HCT116 (cell line): ENCODE data around the gene CTNNA2. TPM values are rescaled to one million over a fixed set of nuclear protein-coding genes. Genes with fewer than 3 reads are reported as not detected.

Experiments
- ATAC-seq: fragments of 200-7000 bp; cut with Tn5 transposase; 2 replicates; pipeline ENCODE4 v1.9.1; 2020; ENCODE audit warnings: mild to moderate bottlenecking, moderate library complexity
- BruUV-seq: library from RNA; stranded (reverse); fragments of 400-500 nt; replicated peaks from 2 replicates; lab custom pipeline; 2021; lab: Mats Ljungman, UMichigan
- CTCF ChIA-PET: fragments of 300-600 bp; sonication (Branson Sonifier 250); formaldehyde crosslinking; loops from one replicate; lab custom pipeline; 2021; ENCODE audit warnings: antibody characterized with exemption; lab: Charles Lee
- POLR2A ChIA-PET: fragments of 300-600, 350-600 bp; sonication (Branson Sonifier 250); formaldehyde crosslinking; loops from one replicate; lab custom pipeline; 2021; ENCODE audit warnings: antibody characterized with exemption; lab: Charles Lee
- RAD21 ChIA-PET, 2 experiments: fragments of 300-600 bp; sonication (Branson Sonifier 250); formaldehyde crosslinking; loops; one replicate each; lab custom pipeline; 2023; ENCODE audit warnings: low total read pairs in 2 of 2; ENCODE audit not compliant: uncharacterized antibody in 2 of 2, unreplicated experiment in 2 of 2, low non-redundant PET in 1 of 2; lab: Charles Lee
- DNase-seq: peaks from one replicate; pipeline ENCODE4 v3.0.0-alpha.2; 2010; ENCODE audit warnings: low read depth, low spot score
- H2AFZ ChIP-seq: fragments of 200-600 bp; shearing (Covaris generic), sonication (generic); 2 replicates; pipeline ENCODE4 v1.6.1; 2017; ENCODE audit warnings: low read depth, mixed run types, mixed read lengths, antibody characterized with exemption, low read length; ENCODE audit not compliant: poor library complexity, severe bottlenecking
- H3K27ac ChIP-seq: 2 replicates; pipeline ENCODE4 v1.5.1; 2012; ENCODE audit warnings: low read depth, low read length
- H3K27me3 ChIP-seq: fragments of 200-600 bp; sonication (generic); 2 replicates; pipeline ENCODE4 v1.6.1; 2016; ENCODE audit warnings: mixed run types, low read length, mixed read lengths; ENCODE audit not compliant: insufficient read depth
- H3K36me3 ChIP-seq, 2 experiments: fragments of 200-500 bp in 1 of 2; fragments of 200-600 bp in 1 of 2; sonication (Bioruptor generic) in 1 of 2; sonication (generic) in 1 of 2; 2 replicates each; pipeline versions ENCODE4 v1.5.1 to v1.6.1; 2014 to 2016; ENCODE audit warnings: low read length in 2 of 2, inconsistent platforms in 1 of 2, mixed read lengths in 1 of 2, mixed run types in 1 of 2; ENCODE audit not compliant: insufficient read depth in 2 of 2, control insufficient read depth in 1 of 2
- H3K4me1 ChIP-seq, 2 experiments: fragments of 200-600 bp in 1 of 2; sonication (generic) in 1 of 2; 2 replicates each; pipeline versions ENCODE4 v1.5.1 to v1.6.1; 2012 to 2017; ENCODE audit warnings: low read length in 2 of 2, inconsistent platforms in 1 of 2, mild to moderate bottlenecking in 1 of 2, mixed read lengths in 1 of 2, mixed run types in 1 of 2, moderate library complexity in 1 of 2; ENCODE audit not compliant: insufficient read depth in 2 of 2, control insufficient read depth in 1 of 2
- H3K4me2 ChIP-seq: fragments of 200-600 bp; sonication (generic); 2 replicates; pipeline ENCODE4 v1.6.1; 2017; ENCODE audit warnings: mixed run types, low read length, mixed read lengths
- H3K4me3 ChIP-seq, 2 experiments: fragments of 200-600 bp in 1 of 2; sonication (generic) in 1 of 2; replicated peaks in 1 of 2; 2 replicates each; pipeline ENCODE4 v1.5.1; 2011 to 2016; ENCODE audit warnings: low read length in 2 of 2, control low read depth in 1 of 2, low read depth in 1 of 2, mild to moderate bottlenecking in 1 of 2, mixed read lengths in 1 of 2, mixed run types in 1 of 2
- H3K79me2 ChIP-seq: fragments of 200-600 bp; sonication (generic); 2 replicates; pipeline ENCODE4 v1.6.1; 2017; ENCODE audit warnings: mild to moderate bottlenecking, mixed run types, low read length, moderate library complexity, mixed read lengths; ENCODE audit not compliant: insufficient read depth
- H3K9ac ChIP-seq: fragments of 200-600 bp; sonication (generic); 2 replicates; pipeline ENCODE4 v1.6.1; 2016; ENCODE audit warnings: low read length, mixed read lengths
- H3K9me2 ChIP-seq: fragments of 200-600 bp; sonication (generic), shearing (Covaris generic); 2 replicates; pipeline ENCODE4 v1.6.1; 2017; ENCODE audit warnings: mixed run types, mild to moderate bottlenecking, moderate library complexity; ENCODE audit not compliant: insufficient read depth
- H3K9me3 ChIP-seq, 2 experiments: fragments of 200-500 bp in 1 of 2; fragments of 200-600 bp in 1 of 2; sonication (Bioruptor generic) in 1 of 2; sonication (generic) in 1 of 2; 2 replicates each; pipeline ENCODE4 v1.6.1; 2014 to 2017; ENCODE audit warnings: low read length in 2 of 2, mixed read lengths in 2 of 2, inconsistent platforms in 1 of 2, low read depth in 1 of 2, mild to moderate bottlenecking in 1 of 2, mixed run types in 1 of 2, moderate library complexity in 1 of 2; ENCODE audit not compliant: control insufficient read depth in 1 of 2, insufficient read depth in 1 of 2
- H4K20me1 ChIP-seq: fragments of 200-600 bp; sonication (generic), shearing (Covaris generic); 2 replicates; pipeline ENCODE4 v1.6.1; 2017; ENCODE audit warnings: mixed run types, mild to moderate bottlenecking, moderate library complexity; ENCODE audit not compliant: insufficient read depth
- CBX3 ChIP-seq: IDR thresholded peaks from 2 replicates; pipeline ENCODE4 v1.6.1; 2012; ENCODE audit warnings: low read depth
- EZH2phosphoT487 ChIP-seq: fragments of 200-600 bp; IDR thresholded peaks from 2 replicates; pipeline ENCODE4 v1.6.1; 2018; ENCODE audit warnings: antibody characterized with exemption, borderline replicate concordance
- JUND ChIP-seq: IDR thresholded peaks from 2 replicates; pipeline ENCODE4 v1.6.1; 2012
- MAX ChIP-seq: IDR thresholded peaks from 2 replicates; pipeline ENCODE4 v1.6.1; 2012
- intact Hi-C: fragments of 100-400 bp; cut with micrococcal nuclease; formaldehyde crosslinking; loops from 2 replicates; pipeline ENCODE4 v1.10.0; 2022
- total RNA-seq: library from RNA; stranded (reverse); gene quantifications from one replicate; pipeline ENCODE4 v1.2.1, GENCODE V29; 2021; ENCODE audit not compliant: unreplicated experiment
- TF ChIP-seq, protein P1 (sequence below): IDR thresholded peaks from 2 replicates; pipeline ENCODE4 v1.6.1; 2012; ENCODE audit warnings: low read depth
- TF ChIP-seq, protein P2 (sequence below): IDR thresholded peaks from 2 replicates; pipeline ENCODE4 v1.6.1; 2012

The CTNNA2 gene
- total RNA-seq, 1 experiment from 2014 or later: not detected

GRCh38 chr2:80068038-80068731, 555.3 kb downstream of the CTNNA2 start (continued):
- TF ChIP-seq MAX (no peak), CBX3 (no peak), JUND (no peak), EZH2phosphoT487 (no peak)

DNA sequence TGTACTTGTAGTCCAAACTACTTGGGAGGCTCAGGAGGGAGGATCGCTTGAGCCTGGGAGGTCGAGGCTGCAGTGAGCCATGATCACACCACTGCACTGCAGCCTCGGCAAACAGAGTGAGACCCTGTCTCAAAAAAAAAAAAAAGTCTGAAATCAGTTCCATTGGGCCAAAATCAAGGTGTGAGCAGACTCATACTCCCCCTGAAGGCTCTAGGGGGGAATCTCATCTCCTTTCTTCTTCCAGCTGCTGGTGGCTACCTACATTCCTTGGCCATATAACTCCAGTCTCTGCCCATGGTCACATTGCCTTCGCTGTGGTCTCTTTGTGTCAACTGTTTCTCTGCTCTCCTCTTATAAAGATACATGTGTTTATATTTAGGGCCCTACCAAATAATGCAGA, 557.7 kb downstream of the CTNNA2 start:
- intact Hi-C loops: no loop called here

More for the DNA sequence above, 557.7 kb downstream of the CTNNA2 start:
- peaks cover 0 to 19% of the 10 kb centered on the region in 2 experiments; a peak in 2 of 4 replicates for H3K9me3 ChIP-seq
- TF ChIP-seq, protein P1, sequence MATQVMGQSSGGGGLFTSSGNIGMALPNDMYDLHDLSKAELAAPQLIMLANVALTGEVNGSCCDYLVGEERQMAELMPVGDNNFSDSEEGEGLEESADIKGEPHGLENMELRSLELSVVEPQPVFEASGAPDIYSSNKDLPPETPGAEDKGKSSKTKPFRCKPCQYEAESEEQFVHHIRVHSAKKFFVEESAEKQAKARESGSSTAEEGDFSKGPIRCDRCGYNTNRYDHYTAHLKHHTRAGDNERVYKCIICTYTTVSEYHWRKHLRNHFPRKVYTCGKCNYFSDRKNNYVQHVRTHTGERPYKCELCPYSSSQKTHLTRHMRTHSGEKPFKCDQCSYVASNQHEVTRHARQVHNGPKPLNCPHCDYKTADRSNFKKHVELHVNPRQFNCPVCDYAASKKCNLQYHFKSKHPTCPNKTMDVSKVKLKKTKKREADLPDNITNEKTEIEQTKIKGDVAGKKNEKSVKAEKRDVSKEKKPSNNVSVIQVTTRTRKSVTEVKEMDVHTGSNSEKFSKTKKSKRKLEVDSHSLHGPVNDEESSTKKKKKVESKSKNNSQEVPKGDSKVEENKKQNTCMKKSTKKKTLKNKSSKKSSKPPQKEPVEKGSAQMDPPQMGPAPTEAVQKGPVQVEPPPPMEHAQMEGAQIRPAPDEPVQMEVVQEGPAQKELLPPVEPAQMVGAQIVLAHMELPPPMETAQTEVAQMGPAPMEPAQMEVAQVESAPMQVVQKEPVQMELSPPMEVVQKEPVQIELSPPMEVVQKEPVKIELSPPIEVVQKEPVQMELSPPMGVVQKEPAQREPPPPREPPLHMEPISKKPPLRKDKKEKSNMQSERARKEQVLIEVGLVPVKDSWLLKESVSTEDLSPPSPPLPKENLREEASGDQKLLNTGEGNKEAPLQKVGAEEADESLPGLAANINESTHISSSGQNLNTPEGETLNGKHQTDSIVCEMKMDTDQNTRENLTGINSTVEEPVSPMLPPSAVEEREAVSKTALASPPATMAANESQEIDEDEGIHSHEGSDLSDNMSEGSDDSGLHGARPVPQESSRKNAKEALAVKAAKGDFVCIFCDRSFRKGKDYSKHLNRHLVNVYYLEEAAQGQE: no peak
- TF ChIP-seq, protein P2, sequence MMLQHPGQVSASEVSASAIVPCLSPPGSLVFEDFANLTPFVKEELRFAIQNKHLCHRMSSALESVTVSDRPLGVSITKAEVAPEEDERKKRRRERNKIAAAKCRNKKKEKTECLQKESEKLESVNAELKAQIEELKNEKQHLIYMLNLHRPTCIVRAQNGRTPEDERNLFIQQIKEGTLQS: no peak
- no peak for TF ChIP-seq EZH2phosphoT487
- no peak overlapping the region for H3K4me2 ChIP-seq
- no peaks in the 10 kb centered on the region for H3K9me2 ChIP-seq
- ATAC-seq: no peak
- RAD21 ChIA-PET: no interaction called here
- no TSS peak for BruUV-seq
- H3K27ac ChIP-seq: no peak overlapping the region
- H3K4me3 ChIP-seq: no peak overlapping the region
- no peak overlapping the region for H2AFZ ChIP-seq
- H3K36me3 ChIP-seq: no peaks in the 10 kb centered on the region
- H3K4me1 ChIP-seq: no peaks in the 10 kb centered on the region
- H3K9ac ChIP-seq: no peak overlapping the region
- H4K20me1 ChIP-seq: no peaks in the 10 kb centered on the region
- no peaks in the 10 kb centered on the region for H3K27me3 ChIP-seq
- no peak for DNase-seq
- CTCF ChIA-PET: no interaction called here
- no peaks in the 10 kb centered on the region for H3K79me2 ChIP-seq
- POLR2A ChIA-PET: no interaction called here
